Activated CD8-positive, alpha-beta T cell treated with anti-CD3 and anti-CD28 coated beads, Interleukin-2, amount 10 ng/mL, durations not matched to agents 7 days and 5 days (primary cell): Measurements from ENCODE around the gene SLC9A3. TPM values are rescaled to one million over a fixed set of nuclear protein-coding genes. Genes with fewer than 3 reads are reported as not detected.
"Not testable (repeated sequence)": the region's sequence is repeated elsewhere in the genome, so short reads cannot be mapped to it uniquely, and the experiment has no call there.

ENCODE experiments used
- ATAC-seq: fragments of 150-1000 bp; cut with Tn5 transposase; one replicate; pipeline ENCODE4 v1.10.0; 2021; ENCODE audit warnings: moderate library complexity
- CTCF ChIA-PET: fragments of 350-600 bp; sonication (Branson Sonifier 250); formaldehyde crosslinking; loops from one replicate; lab custom pipeline; 2021; ENCODE audit warnings: antibody characterized with exemption; lab: Charles Lee
- POLR2A ChIA-PET: fragments of 350-600 bp; sonication (Branson Sonifier 250); formaldehyde crosslinking; loops from one replicate; lab custom pipeline; 2021; ENCODE audit warnings: antibody characterized with exemption; lab: Charles Lee
- DNase-seq: peaks from one replicate; pipeline ENCODE4 v3.0.0-alpha.2; 2020
- H3K27ac Mint-ChIP-seq: one replicate; pipeline ENCODE4 v1.8.0; 2021; ENCODE audit warnings: mild to moderate bottlenecking, mixed read lengths
- H3K27me3 Mint-ChIP-seq: one replicate; pipeline ENCODE4 v1.8.0; 2021; ENCODE audit warnings: low read depth, mixed read lengths
- H3K36me3 Mint-ChIP-seq: one replicate; pipeline ENCODE4 v1.8.0; 2021; ENCODE audit warnings: low read depth, mixed read lengths
- H3K4me1 Mint-ChIP-seq: one replicate; pipeline ENCODE4 v1.8.0; 2021; ENCODE audit warnings: low read depth, mixed read lengths
- H3K4me3 Mint-ChIP-seq: one replicate; pipeline ENCODE4 v1.8.0; 2021; ENCODE audit warnings: mild to moderate bottlenecking, mixed read lengths
- H3K9me3 Mint-ChIP-seq: one replicate; pipeline ENCODE4 v1.8.0; 2022; ENCODE audit warnings: mixed read lengths; ENCODE audit not compliant: insufficient read depth
- total RNA-seq, 2 experiments: library from RNA; stranded (reverse); gene quantifications; one replicate each; pipeline ENCODE4 v1.2.3, GENCODE V29; 2021

Gene SLC9A3
- total RNA-seq, 2 experiments from 2014 or later = 1.6 to 1.9 TPM

- Mint-ChIP-seq H3K4me1 (peaks cover 16% of the 10 kb centered on the region), H3K36me3 (no peaks in the 10 kb centered on the region), H3K4me3 (no peak overlapping the region), H3K9me3 (no peaks in the 10 kb centered on the region), H3K27me3 (no peaks in the 10 kb centered on the region), H3K27ac (no peak overlapping the region)
- ChIA-PET POLR2A (no interaction called here), CTCF (no interaction called here)
- ATAC-seq (no peak), DNase-seq (no peak)
Observed at GRCh38 chr5:488744-489688, 35.2 kb downstream of the SLC9A3 start.

GRCh38 chr5:488241-488640 lies 36.0 kb downstream of the SLC9A3 start:
- DNase-seq = no peak
- no peaks in the 10 kb centered on the region for H3K9me3 Mint-ChIP-seq
- ChIA-PET POLR2A (no interaction called here), CTCF (no interaction called here)
- peaks cover 16% of the 10 kb centered on the region for H3K4me1 Mint-ChIP-seq
- H3K36me3 Mint-ChIP-seq = no peaks in the 10 kb centered on the region
- H3K4me3 Mint-ChIP-seq = no peak overlapping the region
- H3K27me3 Mint-ChIP-seq = no peaks in the 10 kb centered on the region
- ATAC-seq = no peak
- no peak overlapping the region for H3K27ac Mint-ChIP-seq

- POLR2A ChIA-PET, H3K4me3 Mint-ChIP-seq: not testable (repeated sequence)
Observed at GRCh38 chr5:486597-486996, 37.7 kb downstream of the SLC9A3 start.

GRCh38 chr5:485946-486491 lies 38.2 kb downstream of the SLC9A3 start:
- DNase-seq = peak; percentile 39
- ChIA-PET CTCF (interaction anchor here (2.1 kb wide), 1 partner anchor 40 kb away, joined by 5 read pairs; no protein-coding TSS in a partner anchor), POLR2A (no interaction called here)
- Mint-ChIP-seq H3K27me3 (no peaks in the 10 kb centered on the region), H3K36me3 (no peaks in the 10 kb centered on the region), H3K4me3 (no peak overlapping the region), H3K4me1 (peaks cover 16% of the 10 kb centered on the region), H3K9me3 (no peaks in the 10 kb centered on the region), H3K27ac (peak overlapping the region; percentile 25)
- ATAC-seq = peak; percentile 34

More at GRCh38 chr5:486597-486996, 37.7 kb downstream of the SLC9A3 start:
- H3K27ac Mint-ChIP-seq, DNase-seq, H3K36me3 Mint-ChIP-seq, H3K27me3 Mint-ChIP-seq, ATAC-seq, H3K9me3 Mint-ChIP-seq, CTCF ChIA-PET: not testable (repeated sequence)
- peaks cover 16% of the 10 kb centered on the region for H3K4me1 Mint-ChIP-seq

GRCh38 chr5:485113-485945 lies 38.9 kb downstream of the SLC9A3 start:
- CTCF ChIA-PET = interaction anchor here (2.1 kb wide), 1 partner anchor 39 kb away, joined by 5 read pairs; no protein-coding TSS in a partner anchor
- POLR2A ChIA-PET = no interaction called here
- DNase-seq (no peak), ATAC-seq (no peak)
- no peaks in the 10 kb centered on the region for H3K9me3 Mint-ChIP-seq
- H3K27me3 Mint-ChIP-seq = no peaks in the 10 kb centered on the region
- no peaks in the 10 kb centered on the region for H3K36me3 Mint-ChIP-seq
- H3K4me1 Mint-ChIP-seq = peaks cover 16% of the 10 kb centered on the region
- no peak overlapping the region for H3K4me3 Mint-ChIP-seq
- no peak overlapping the region for H3K27ac Mint-ChIP-seq

GRCh38 chr5:484556-484955 lies 39.7 kb downstream of the SLC9A3 start:
- Mint-ChIP-seq H3K4me3 (no peak overlapping the region), H3K9me3 (no peaks in the 10 kb centered on the region), H3K4me1 (peaks cover 16% of the 10 kb centered on the region), H3K27ac (no peak overlapping the region), H3K36me3 (no peaks in the 10 kb centered on the region), H3K27me3 (no peaks in the 10 kb centered on the region)
- DNase-seq (no peak), ATAC-seq (no peak)
- ChIA-PET CTCF (interaction anchor here (2.1 kb wide), 1 partner anchor 38 kb away, joined by 5 read pairs; no protein-coding TSS in a partner anchor), POLR2A (no interaction called here)

GRCh38 chr5:483434-484140 lies 40.7 kb downstream of the SLC9A3 start:
- ChIA-PET CTCF (interaction anchor here (2.1 kb wide), 1 partner anchor 37 kb away, joined by 5 read pairs; no protein-coding TSS in a partner anchor), POLR2A (no interaction called here)
- H3K9me3 Mint-ChIP-seq = no peaks in the 10 kb centered on the region
- H3K36me3 Mint-ChIP-seq = no peaks in the 10 kb centered on the region
- no peak overlapping the region for H3K27ac Mint-ChIP-seq
- ATAC-seq (no peak), DNase-seq (no peak)
- H3K27me3 Mint-ChIP-seq = no peaks in the 10 kb centered on the region
- no peak overlapping the region for H3K4me3 Mint-ChIP-seq
- peaks cover 16% of the 10 kb centered on the region for H3K4me1 Mint-ChIP-seq

- Mint-ChIP-seq H3K4me1 (peaks cover 16% of the 10 kb centered on the region), H3K27me3 (no peaks in the 10 kb centered on the region), H3K4me3 (no peak overlapping the region), H3K27ac (no peak overlapping the region), H3K9me3 (no peaks in the 10 kb centered on the region), H3K36me3 (no peaks in the 10 kb centered on the region)
- CTCF ChIA-PET = no interaction called here
- POLR2A ChIA-PET = no interaction called here
- no peak for ATAC-seq
- DNase-seq = no peak
Observed at GRCh38 chr5:483011-483410, 41.2 kb downstream of the SLC9A3 start.

GRCh38 chr5:482506-482905 lies 41.7 kb downstream of the SLC9A3 start:
- ChIA-PET POLR2A (no interaction called here), CTCF (no interaction called here)
- no peaks in the 10 kb centered on the region for H3K9me3 Mint-ChIP-seq
- no peak overlapping the region for H3K4me3 Mint-ChIP-seq
- H3K36me3 Mint-ChIP-seq = no peaks in the 10 kb centered on the region
- ATAC-seq (no peak), DNase-seq (no peak)
- H3K4me1 Mint-ChIP-seq = peaks cover 16% of the 10 kb centered on the region
- no peaks in the 10 kb centered on the region for H3K27me3 Mint-ChIP-seq
- no peak overlapping the region for H3K27ac Mint-ChIP-seq

GRCh38 chr5:482021-482420 lies 42.2 kb downstream of the SLC9A3 start:
- no peak overlapping the region for H3K4me3 Mint-ChIP-seq
- POLR2A ChIA-PET = no interaction called here
- H3K27ac Mint-ChIP-seq = no peak overlapping the region
- no peaks in the 10 kb centered on the region for H3K27me3 Mint-ChIP-seq
- H3K36me3 Mint-ChIP-seq = no peaks in the 10 kb centered on the region
- CTCF ChIA-PET = no interaction called here
- no peak for DNase-seq
- H3K9me3 Mint-ChIP-seq = no peaks in the 10 kb centered on the region
- H3K4me1 Mint-ChIP-seq = peaks cover 16% of the 10 kb centered on the region
- no peak for ATAC-seq

GRCh38 chr5:481347-481746 lies 42.9 kb downstream of the SLC9A3 start:
- Mint-ChIP-seq H3K27ac (no peak overlapping the region), H3K4me1 (peaks cover 14% of the 10 kb centered on the region), H3K27me3 (no peaks in the 10 kb centered on the region), H3K36me3 (no peaks in the 10 kb centered on the region), H3K4me3 (no peak overlapping the region), H3K9me3 (no peaks in the 10 kb centered on the region)
- no peak for DNase-seq
- ChIA-PET POLR2A (no interaction called here), CTCF (no interaction called here)
- no peak for ATAC-seq
